IPS-11a (cell line): Measurements from ENCODE around the gene C1orf210.

ENCODE experiments used
- H3K4me3 ChIP-seq: one replicate; pipeline ENCODE4 v1.5.1; 2013; ENCODE audit warnings: low read depth, low read length, control low read depth

The C1orf210 gene

DNA sequence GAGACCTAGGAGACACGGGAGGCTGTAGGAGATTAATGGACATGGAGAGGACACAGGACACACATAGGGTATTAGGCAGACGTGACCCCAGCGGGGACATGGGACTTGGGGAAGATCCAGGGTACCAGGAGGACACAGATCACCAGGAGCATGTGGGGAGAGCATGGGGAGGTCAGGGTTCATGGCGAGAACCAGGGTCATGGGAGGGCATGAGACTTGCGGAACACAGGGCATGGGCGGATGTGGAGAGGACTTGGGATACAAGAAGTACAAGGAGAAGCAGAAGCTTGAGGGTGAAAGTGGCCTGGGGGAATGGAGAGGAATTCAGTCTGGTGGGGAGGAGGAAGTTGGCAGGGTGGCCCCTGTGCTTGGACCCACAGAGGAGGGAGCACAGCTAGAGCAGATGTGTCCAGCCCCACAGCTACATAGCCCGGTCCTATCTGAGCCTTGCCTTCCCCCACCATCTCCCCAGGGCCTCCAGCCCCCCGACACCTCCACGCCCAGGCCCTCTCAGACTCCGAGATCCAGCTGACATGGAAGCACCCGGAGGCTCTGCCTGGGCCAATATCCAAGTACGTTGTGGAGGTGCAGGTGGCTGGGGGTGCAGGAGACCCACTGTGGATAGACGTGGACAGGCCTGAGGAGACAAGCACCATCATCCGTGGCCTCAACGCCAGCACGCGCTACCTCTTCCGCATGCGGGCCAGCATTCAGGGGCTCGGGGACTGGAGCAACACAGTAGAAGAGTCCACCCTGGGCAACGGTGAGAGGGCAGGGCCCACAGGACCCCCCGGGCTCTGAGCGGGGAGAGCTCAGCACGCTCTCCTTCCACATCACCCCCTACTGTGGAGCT, 27.5 kb upstream of the C1orf210 start:
- H3K4me3 ChIP-seq, result no peak overlapping the region

DNA sequence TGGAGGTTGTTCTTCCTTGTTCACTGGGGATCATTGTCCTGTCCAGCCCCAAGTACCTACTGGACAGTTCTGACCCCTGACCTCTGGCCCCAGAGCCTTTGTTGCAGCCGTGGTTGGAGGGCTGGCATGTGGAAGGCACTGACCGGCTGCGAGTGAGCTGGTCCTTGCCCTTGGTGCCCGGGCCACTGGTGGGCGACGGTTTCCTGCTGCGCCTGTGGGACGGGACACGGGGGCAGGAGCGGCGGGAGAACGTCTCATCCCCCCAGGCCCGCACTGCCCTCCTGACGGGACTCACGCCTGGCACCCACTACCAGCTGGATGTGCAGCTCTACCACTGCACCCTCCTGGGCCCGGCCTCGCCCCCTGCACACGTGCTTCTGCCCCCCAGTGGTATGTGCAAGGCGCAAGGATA, 26.8 kb upstream of the C1orf210 start:
- no peak overlapping the region for H3K4me3 ChIP-seq

DNA sequence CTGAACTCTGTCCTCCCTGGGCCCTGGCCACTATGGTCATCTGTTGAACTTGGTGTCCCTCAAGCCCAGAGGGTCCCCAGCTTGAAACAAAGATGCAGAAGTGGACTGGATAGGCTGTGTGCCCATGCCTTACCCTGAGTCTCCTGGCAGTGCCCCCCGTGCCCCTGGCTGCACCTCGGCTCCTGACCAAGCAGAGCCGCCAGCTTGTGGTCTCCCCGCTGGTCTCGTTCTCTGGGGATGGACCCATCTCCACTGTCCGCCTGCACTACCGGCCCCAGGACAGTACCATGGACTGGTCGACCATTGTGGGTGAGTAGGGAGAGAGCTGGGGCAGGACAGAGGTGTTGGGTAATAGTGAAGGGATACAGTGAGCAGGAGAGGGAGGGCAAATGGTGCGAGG, 26.1 kb upstream of the C1orf210 start:
- no peak overlapping the region for H3K4me3 ChIP-seq

DNA sequence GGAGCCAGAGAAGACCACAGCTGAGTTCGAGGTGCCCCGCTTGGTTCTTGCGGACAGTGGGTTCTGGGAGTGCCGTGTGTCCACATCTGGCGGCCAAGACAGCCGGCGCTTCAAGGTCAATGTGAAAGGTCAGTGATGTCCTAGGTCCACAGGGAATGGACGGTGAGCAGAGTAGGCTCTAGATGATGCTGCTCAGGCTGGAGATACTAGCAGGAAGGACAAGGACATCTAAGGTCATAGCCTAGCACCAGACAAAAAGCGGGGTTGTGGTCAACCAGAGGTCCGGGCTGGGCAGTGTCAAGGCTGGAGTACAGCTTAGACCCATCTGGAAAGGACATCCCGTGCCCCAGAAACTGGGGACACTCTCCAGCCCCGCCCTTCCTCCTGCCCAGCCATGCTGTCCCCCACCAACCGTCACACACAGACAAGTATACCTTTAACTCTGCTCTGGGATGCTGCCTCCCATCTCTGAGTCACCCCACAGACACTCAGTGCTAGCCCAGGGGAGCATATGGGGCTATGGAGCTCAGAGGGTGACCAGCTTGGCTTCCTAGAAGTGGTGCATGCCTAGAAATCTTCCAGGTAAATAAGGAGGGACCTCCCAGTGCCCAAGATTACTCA, 24.1 kb upstream of the C1orf210 start:
- H3K4me3 ChIP-seq, result no peak overlapping the region

DNA sequence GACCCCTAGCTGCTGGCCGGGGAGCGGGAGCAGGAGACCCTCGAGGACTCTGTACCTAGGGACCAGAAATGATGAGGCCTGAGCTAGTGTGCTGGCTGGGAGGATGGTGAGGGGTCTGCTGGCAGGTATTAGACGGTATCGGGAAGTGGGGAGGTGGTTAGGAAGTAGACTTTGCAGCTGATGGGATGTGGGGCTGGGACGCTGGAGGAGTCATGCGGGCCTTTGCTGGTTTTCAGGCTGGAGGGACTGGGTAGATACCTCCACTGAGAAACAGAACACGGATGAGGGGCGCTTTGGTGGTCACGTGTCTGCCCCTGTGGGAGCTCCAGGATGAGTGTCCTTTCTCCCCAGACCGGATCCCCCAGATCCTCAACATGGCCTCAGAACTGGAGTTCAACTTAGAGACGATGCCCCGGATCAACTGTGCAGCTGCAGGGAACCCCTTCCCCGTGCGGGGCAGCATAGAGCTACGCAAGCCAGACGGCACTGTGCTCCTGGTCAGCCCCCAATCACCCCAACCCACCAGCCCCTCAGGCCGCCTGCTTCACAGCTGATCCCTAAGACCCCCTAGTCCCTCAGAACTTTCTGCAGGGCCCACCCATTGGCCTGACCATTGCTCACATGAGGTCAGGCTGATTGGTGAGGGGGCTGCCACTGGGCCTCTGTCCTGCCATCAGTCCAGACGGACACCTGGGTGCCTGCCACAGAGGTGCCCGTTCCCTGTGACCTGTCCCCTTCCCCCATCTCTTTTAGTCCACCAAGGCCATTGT, 23.4 kb upstream of the C1orf210 start:
- H3K4me3 ChIP-seq, result no peak overlapping the region

DNA sequence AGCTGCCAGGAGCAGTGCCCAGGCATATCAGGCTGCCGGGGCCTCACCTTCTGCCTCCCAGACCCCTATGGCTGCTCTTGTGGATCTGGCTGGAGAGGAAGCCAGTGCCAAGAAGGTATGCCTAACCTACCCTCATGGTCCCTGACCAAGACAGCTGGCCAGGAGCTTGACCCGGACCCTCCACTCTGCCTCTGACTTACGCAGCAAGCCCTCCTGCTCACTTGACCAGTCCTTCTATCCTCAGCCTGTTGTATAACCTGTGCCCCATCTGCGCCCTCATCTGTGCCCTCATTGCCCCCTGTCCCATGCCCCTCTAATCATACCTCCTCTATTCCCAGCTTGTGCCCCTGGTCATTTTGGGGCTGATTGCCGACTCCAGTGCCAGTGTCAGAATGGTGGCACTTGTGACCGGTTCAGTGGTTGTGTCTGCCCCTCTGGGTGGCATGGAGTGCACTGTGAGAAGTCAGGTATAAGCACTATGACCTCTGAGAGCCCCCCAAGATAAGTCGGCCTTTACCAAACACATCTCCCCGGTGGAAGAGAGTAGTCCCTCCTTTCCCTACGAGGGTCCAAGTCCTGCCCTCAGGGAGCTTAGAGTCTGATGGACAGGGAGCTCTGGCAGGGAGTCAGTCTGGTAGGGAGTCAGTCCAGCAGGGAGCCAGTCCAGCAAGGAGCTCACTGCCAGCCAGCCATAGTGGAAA, 22.2 kb upstream of the C1orf210 start:
- H3K4me3 ChIP-seq, result no peak overlapping the region

DNA sequence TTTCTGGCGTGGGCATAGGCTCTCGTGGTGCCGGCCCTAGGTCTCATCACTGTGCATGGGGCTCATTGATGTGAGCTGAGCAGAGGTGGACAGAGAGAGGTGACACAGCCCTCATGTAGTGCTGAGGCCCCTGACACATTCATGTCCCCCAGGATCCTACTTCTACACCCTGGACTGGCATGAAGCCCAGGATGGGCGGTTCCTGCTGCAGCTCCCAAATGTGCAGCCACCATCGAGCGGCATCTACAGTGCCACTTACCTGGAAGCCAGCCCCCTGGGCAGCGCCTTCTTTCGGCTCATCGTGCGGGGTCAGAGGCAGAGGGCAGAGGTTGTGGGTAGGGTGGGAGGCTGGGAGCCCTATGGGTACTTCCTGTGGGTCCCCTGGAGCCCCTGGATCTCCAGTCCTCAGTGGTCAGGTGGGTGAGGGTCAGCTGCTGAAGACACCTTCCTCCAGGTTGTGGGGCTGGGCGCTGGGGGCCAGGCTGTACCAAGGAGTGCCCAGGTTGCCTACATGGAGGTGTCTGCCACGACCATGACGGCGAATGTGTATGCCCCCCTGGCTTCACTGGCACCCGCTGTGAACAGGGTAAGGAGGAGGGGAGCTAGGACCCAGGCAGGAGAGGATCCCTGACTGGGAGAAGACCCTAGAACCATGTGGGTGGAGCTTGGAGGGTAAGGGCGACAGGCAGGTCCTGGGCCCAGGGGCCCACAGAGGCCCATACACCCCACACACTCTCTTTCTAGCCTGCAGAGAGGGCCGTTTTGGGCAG, 21.5 kb upstream of the C1orf210 start:
- H3K4me3 ChIP-seq, result no peak overlapping the region

DNA sequence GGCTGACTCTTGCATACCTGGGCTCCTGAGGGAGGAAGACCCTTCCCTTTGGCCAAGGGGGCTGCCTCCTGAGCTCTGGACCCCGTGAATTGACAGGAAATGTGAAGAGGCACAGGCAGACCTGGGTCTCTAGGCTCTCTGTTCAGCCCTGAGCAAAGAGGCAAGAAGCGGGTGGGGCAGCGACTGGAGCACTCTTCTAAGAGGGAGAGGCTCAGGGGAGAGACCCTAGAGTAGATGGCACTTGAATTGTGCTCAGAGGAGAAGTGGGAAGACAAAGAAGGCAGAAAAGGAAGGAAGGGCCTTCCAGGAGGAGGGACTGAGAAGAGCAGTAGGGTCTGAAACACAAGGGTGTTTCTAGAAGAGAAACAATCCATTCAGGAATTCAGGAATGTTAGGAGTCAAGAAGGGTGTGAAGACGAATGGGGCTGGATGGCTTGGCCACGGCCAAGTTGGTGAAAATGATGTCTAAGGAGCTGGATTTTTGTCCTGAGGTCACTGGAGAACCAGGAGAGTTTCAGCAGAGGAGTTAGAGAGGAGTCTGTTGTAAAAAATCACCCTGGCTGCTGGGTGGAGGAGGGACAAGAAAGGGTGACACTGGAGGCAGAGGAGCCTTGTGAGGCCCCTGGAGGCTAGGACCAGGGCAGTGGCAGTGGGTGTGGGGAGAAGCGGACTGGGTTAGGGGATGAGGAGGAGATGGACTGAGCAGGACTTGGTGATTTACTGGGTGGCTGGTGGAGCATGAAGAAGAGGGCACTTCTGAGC, 20.7 kb upstream of the C1orf210 start:
- no peak overlapping the region for H3K4me3 ChIP-seq

DNA sequence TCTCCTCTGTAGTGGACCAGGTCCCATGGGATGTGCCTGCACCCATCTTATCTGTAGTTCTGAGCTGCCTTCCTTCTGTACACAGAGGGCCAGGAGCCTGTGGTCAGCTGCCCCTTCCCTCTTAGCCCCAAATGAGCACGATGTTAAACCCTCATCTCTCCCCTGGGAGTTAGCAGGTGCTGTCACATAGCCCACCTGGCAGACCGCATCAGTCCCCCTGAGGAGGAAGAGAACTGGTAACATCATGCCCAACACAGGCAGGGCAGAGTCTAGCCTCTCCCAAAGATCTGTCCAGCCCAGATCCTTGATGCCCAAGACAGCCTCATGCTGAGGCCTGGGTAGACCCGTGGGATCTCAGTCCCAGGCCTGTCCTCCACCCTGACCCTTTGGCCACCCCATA, 20.1 kb upstream of the C1orf210 start:
- no peak overlapping the region for H3K4me3 ChIP-seq

DNA sequence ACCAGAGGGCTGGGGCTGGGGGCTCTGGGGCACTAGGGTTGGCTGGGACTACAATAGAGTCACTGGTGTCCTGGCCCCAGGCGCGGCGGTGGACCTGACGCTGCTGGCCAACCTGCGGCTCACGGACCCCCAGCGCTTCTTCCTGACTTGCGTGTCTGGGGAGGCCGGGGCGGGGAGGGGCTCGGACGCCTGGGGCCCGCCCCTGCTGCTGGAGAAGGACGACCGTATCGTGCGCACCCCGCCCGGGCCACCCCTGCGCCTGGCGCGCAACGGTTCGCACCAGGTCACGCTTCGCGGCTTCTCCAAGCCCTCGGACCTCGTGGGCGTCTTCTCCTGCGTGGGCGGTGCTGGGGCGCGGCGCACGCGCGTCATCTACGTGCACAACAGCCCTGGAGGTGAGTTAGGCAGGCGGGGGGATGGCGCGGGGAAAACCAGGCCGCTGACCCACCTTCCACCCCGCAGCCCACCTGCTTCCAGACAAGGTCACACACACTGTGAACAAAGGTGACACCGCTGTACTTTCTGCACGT, 19.5 kb upstream of the C1orf210 start:
- H3K4me3 ChIP-seq, result no peak overlapping the region

DNA sequence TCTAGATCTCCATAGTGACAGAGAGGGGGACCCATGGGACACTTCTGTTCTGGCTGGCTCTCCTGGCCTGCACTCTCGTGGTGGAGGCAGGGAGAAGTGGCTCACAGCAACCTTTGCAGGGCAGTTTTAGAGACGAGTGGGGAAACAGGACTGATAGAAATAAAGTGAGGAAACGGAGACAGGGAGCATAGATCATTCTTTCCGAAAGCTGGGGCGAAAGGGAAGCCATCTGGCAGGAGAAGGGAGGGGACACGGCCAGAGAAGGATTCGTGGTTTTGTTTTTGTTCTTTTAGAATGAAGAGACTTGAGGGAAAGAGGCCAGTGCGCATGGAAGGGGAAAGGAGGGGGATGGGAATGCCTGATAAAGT, 18.9 kb upstream of the C1orf210 start:
- H3K4me3 ChIP-seq, result no peak overlapping the region

DNA sequence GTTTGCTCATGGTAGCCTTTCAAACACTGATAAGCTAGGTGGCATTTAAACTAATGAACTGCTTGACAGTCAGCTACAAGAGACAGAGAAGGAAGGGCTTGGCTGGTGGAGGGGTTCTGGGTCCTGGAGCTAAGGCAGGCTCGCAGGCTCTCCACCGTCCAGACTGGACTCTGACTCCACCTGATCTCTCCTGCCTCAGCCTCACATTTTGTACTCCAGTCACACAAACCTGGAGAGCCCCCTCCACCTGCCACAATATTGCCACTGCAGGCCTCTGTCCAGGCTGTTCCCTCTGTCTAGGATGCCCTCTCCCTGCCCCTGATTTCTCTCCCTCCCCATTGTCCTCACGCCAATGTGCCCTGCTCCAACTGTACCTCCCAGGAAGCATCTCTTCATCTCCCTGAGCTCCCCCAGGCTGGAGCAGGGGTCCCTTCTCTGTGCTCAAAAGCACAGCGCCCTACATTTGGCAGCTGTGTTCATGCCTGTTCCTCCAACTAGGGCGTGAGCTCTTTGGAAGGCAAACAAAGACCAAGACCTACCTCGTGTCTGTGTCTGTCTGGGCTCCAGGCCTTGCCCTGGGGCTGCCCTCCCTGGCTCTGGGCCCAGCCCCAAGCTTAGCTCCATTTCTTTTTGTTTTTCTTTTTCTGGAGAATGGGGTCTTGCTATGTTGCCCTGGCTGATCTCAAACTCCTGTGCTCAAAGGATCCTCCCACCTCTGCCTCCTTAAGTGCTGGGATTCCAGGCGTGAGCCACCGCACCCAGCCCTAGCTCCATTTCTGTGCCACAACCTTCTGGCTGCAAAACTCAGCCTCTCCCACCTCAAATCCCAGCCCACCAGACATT, 18.3 kb upstream of the C1orf210 start:
- no peak overlapping the region for H3K4me3 ChIP-seq

DNA sequence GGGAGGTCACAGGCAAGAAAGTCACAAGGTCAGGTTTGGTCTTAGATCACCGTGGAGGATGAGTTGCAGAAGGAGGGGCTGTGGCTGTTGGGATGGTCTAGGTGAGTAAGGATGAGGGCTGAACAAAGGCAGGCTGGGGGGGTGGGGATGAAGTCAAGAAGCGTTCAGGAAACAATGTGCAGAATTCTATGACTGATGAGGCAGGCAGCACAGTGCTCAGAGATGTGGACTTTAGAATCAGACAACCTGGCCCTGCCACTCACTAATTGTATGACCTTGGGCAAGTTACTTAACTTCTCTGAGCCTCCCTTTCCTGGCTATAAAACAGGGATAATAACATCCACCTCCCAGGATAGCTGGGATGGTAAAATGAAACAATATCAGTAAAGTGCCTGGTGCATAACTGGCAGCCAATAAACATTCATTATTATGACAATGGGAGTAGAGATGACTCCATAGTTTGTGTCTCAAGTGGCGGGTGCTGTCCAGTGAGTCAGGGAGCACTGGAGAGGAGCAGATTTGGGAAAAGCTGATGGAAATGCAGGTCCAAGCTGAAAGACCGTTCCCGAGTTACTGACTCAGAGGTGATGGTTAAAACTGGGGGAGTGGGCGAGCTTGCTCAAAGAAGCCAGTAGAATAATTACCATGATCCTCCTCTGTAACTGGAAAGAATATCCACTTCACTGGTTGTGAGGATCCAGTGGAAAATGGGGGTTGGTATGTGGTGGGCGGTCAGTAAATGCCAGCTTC, 17.5 kb upstream of the C1orf210 start:
- no peak overlapping the region for H3K4me3 ChIP-seq

DNA sequence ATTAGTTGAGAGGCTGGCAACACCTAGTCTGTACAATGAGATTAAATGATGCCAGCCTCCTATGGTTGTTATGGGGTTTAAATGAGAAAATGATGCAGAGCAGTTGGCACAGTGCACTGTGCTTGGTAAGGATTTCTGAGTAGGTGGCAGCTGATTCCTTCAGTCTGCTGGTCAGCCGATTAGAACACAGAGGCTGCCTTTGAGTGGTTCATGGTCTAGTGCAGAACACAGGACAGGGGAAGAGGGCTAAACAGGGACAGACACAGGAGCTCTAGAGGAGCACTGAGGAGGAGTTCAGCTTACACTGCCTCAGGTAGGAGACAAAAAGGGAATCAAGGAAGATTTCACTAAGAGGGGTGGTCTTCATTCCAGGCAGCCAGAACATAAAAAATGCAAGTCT, 16.8 kb upstream of the C1orf210 start:
- no peak overlapping the region for H3K4me3 ChIP-seq

DNA sequence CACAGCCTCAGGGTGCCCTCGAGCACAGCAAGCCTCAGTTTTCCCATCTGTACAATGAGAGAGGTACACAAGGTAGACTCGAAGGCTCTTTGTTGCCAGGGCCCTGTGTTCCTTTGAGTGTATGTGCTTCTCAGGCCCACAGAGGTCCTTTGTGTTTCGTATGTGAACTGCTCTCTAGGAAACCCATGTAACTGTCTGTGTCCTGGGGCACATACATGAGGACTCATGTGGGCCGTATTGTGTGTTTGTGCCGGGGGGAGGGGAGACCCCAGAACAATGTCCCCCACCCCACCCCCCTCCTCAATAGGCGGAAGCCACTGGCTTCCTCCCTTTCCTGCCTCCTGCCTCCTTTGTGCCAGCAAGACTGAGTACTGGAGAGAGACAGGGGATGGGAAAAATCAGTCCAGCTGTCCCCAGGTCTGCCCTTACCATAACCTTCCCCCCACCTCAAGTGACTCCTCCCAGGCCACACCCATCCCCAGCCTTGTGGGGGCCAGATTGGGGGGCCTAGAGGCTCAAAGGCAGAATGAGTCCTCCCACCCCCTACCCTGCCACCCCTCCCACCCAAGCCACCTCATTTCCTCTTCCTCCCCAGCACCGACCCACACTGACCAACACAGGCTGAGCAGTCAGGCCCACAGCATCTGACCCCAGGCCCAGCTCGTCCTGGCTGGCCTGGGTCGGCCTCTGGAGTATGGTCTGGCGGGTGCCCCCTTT, 15.2 kb upstream of the C1orf210 start, which contains the start of gene TIE1:
Gene TIE1, plus strand, starts transcription at position 605 of the 717 bp plus-strand sequence. Its CDS starts 90 bp downstream, at position 695.
- no peak within 1 kb of the TSS for H3K4me3 ChIP-seq

DNA sequence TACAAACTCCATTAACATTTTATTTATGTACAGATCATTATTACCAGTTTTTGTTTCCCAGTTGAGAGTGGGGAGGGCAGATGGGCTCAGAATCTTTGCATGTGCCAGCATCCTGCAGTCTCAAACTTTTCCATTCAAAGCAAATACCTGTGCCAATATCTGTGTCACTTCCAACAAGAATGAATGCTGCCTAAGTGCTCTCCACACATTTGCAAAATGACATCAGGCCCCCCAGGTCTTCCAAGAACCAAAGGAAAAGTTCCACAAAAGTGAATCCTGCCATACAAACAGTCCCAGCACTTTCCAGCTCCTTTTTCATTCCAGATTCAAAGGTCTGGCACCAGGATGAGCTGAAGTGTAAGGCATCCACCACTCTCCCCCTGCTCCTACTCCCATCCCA, 13.7 kb upstream of the C1orf210 start:
- no peak overlapping the region for H3K4me3 ChIP-seq

DNA sequence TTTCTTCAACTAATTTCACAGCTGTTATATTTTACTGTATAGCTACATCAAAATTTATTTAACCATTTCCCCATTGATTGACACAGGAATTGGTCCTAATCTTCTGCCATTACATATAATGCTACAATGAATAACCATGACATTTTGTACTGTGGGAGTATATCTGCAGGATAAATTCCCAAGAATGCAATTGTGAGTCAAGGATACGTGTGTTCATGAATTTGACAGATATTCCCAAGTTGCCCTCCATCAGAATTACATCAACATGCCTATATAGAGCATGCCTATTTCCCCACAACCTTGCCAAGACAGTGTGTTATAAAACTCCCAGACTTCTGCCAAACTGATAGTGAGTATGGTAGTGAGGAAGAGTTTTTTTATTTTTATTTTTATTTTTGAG, 12.7 kb upstream of the C1orf210 start:
- no peak overlapping the region for H3K4me3 ChIP-seq
